ENCODE data around the gene ITGA11. TPM values are rescaled to one million over a fixed set of nuclear protein-coding genes. Genes with fewer than 3 reads are reported as not detected.

The ITGA11 gene, protein sequence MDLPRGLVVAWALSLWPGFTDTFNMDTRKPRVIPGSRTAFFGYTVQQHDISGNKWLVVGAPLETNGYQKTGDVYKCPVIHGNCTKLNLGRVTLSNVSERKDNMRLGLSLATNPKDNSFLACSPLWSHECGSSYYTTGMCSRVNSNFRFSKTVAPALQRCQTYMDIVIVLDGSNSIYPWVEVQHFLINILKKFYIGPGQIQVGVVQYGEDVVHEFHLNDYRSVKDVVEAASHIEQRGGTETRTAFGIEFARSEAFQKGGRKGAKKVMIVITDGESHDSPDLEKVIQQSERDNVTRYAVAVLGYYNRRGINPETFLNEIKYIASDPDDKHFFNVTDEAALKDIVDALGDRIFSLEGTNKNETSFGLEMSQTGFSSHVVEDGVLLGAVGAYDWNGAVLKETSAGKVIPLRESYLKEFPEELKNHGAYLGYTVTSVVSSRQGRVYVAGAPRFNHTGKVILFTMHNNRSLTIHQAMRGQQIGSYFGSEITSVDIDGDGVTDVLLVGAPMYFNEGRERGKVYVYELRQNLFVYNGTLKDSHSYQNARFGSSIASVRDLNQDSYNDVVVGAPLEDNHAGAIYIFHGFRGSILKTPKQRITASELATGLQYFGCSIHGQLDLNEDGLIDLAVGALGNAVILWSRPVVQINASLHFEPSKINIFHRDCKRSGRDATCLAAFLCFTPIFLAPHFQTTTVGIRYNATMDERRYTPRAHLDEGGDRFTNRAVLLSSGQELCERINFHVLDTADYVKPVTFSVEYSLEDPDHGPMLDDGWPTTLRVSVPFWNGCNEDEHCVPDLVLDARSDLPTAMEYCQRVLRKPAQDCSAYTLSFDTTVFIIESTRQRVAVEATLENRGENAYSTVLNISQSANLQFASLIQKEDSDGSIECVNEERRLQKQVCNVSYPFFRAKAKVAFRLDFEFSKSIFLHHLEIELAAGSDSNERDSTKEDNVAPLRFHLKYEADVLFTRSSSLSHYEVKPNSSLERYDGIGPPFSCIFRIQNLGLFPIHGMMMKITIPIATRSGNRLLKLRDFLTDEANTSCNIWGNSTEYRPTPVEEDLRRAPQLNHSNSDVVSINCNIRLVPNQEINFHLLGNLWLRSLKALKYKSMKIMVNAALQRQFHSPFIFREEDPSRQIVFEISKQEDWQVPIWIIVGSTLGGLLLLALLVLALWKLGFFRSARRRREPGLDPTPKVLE
- total RNA-seq, result 100 to 1,000 TPM; 246 to 360 TPM

DNA sequence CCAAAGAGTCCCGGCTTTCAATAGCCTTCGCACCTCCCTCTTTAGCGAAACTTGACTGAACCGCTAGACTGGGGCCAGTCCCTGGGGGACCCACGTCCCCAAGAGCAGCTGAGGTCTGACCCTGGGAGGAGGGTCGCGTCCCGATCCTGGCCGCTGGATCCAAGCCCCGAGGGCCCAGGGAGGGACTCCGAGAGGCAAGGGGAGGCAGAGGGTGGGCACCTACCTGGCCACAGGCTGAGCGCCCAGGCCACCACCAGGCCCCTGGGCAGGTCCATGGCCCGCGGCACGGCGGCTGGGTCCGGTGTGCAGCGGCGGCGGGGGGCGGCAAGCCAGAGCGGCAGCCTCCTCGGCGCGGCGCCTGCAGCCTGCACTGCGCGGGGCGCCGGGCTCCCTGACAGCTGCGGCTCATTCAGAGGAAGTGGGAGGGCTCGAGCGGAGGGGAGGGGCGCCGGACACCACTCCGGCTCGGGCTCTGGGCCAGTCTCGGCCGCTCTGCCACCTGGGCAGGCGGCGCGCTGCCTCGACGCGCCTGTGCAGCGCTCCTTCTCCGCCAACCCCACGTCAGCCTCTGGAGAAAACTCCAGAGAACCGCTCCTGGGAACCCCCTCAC, at the start of gene ITGA11:
ITGA11 (minus strand) TSS at position 372 of the 610 bp plus-strand sequence; CDS start at position 275, 97 bp downstream.
- TF ChIP-seq, protein P1, sequence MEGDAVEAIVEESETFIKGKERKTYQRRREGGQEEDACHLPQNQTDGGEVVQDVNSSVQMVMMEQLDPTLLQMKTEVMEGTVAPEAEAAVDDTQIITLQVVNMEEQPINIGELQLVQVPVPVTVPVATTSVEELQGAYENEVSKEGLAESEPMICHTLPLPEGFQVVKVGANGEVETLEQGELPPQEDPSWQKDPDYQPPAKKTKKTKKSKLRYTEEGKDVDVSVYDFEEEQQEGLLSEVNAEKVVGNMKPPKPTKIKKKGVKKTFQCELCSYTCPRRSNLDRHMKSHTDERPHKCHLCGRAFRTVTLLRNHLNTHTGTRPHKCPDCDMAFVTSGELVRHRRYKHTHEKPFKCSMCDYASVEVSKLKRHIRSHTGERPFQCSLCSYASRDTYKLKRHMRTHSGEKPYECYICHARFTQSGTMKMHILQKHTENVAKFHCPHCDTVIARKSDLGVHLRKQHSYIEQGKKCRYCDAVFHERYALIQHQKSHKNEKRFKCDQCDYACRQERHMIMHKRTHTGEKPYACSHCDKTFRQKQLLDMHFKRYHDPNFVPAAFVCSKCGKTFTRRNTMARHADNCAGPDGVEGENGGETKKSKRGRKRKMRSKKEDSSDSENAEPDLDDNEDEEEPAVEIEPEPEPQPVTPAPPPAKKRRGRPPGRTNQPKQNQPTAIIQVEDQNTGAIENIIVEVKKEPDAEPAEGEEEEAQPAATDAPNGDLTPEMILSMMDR (IDR thresholded peaks at IDR 0.05), result no peak
- Histone ChIP-seq H3K36me3 (no peaks in the 10 kb centered on the region), H3K9me3 (no peaks in the 10 kb centered on the region), H3K27me3 (replicated peaks; ENCODE audit: insufficient read depth) (no peaks in the 10 kb centered on the region), H3K4me3 (peak within 1 kb of the TSS; percentile 83), H3K27ac (peak within 1 kb of the TSS; percentile 84 to 94), H3K4me1 (ENCODE audit: control insufficient read depth in 1 of 2, low read depth in 2 of 2) (peaks cover 6 to 49% of the 10 kb centered on the region in 2 donors)
- DNase-seq (ENCODE audit: low spot score), result peak; percentile 59
- peak; percentile 26 for ATAC-seq (ENCODE audit: insufficient number of reproducible peaks, low FRiP score, low read depth)

- Histone ChIP-seq H3K9me3 (no peaks in the 10 kb centered on the region), H3K4me1 (ENCODE audit: control insufficient read depth in 1 of 2, low read depth in 2 of 2) (peaks cover 38 to 62% of the 10 kb centered on the region in 2 donors), H3K36me3 (no peaks in the 10 kb centered on the region), H3K27ac (peak overlapping the region in 1 of 2 donors; percentile 89), H3K4me3 (no peak overlapping the region), H3K27me3 (replicated peaks; ENCODE audit: insufficient read depth) (no peaks in the 10 kb centered on the region)
- TF ChIP-seq, protein P1 (IDR thresholded peaks at IDR 0.05), result no peak
- DNase-seq (ENCODE audit: low spot score) (no peak), ATAC-seq (ENCODE audit: insufficient number of reproducible peaks, low FRiP score, low read depth) (no peak)
Measured at GRCh38 chr15:68481321-68481720, 49.4 kb upstream of the ITGA11 start.

- no peak for DNase-seq (ENCODE audit: low spot score)
- Histone ChIP-seq H3K27ac (peak overlapping the region; percentile 86 to 89), H3K27me3 (replicated peaks; ENCODE audit: insufficient read depth) (no peaks in the 10 kb centered on the region), H3K4me3 (no peak overlapping the region), H3K9me3 (no peaks in the 10 kb centered on the region), H3K36me3 (no peaks in the 10 kb centered on the region), H3K4me1 (ENCODE audit: control insufficient read depth in 1 of 2, low read depth in 2 of 2) (peaks cover 27 to 51% of the 10 kb centered on the region in 2 donors)
- TF ChIP-seq, protein P1 (IDR thresholded peaks at IDR 0.05), result no peak
- no peak for ATAC-seq (ENCODE audit: insufficient number of reproducible peaks, low FRiP score, low read depth)
Measured at GRCh38 chr15:68480296-68480695, 48.3 kb upstream of the ITGA11 start.

- Histone ChIP-seq H3K9me3 (no peaks in the 10 kb centered on the region), H3K27me3 (replicated peaks; ENCODE audit: insufficient read depth) (no peaks in the 10 kb centered on the region)
- ATAC-seq (ENCODE audit: insufficient number of reproducible peaks, low FRiP score, low read depth), result peak; percentile 20
Measured at GRCh38 chr15:68479870-68480269, 47.9 kb upstream of the ITGA11 start.

More at GRCh38 chr15:68479870-68480269, 47.9 kb upstream of the ITGA11 start:
- peaks cover 25 to 49% of the 10 kb centered on the region in 2 donors for H3K4me1 ChIP-seq (ENCODE audit: control insufficient read depth in 1 of 2, low read depth in 2 of 2)
- H3K27ac ChIP-seq, result peak overlapping the region; percentile 86 to 89
- TF ChIP-seq, protein P1 (IDR thresholded peaks at IDR 0.05), result no peak
- H3K36me3 ChIP-seq, result no peaks in the 10 kb centered on the region
- H3K4me3 ChIP-seq, result peak overlapping the region; percentile 38
- no peak for DNase-seq (ENCODE audit: low spot score)
